Daoy (cell line): ENCODE measurements around the gene NAA16. TPM values are rescaled to one million over a fixed set of nuclear protein-coding genes. Genes with fewer than 3 reads are reported as not detected.
"Not testable (repeated sequence)": the region's sequence is repeated elsewhere in the genome, so short reads cannot be mapped to it uniquely, and the experiment has no call there.

Experiments used
- DNase-seq: peaks from one replicate; pipeline ENCODE4 v3.0.0-alpha.2; 2015; ENCODE audit warnings: low read depth
- total RNA-seq: library from RNA; depleted of rRNA; stranded (reverse); fragments of >200 nt; shearing (Covaris generic); gene quantifications from 2 replicates; pipeline ENCODE4 v1.2.3, GENCODE V29; 2014

NAA16 gene
- total RNA-seq, 1 experiment from 2014 or later, result 21.3 TPM

- not testable (repeated sequence) for DNase-seq
Observed at GRCh38 chr13:41356385-41356648, 45.2 kb downstream of the NAA16 start.

GRCh38 chr13:41356786-41357185 is 45.7 kb downstream of the NAA16 start:
- DNase-seq, result no peak

GRCh38 chr13:41361491-41361890 is 50.4 kb downstream of the NAA16 start:
- DNase-seq, result no peak

- no peak for DNase-seq
Observed at GRCh38 chr13:41364043-41364442, 53.0 kb downstream of the NAA16 start.

- DNase-seq, result no peak
Observed at GRCh38 chr13:41365631-41366030, 54.6 kb downstream of the NAA16 start.

GRCh38 chr13:41370736-41371135 is 59.7 kb downstream of the NAA16 start:
- DNase-seq, result no peak

- no peak for DNase-seq
Observed at GRCh38 chr13:41377446-41377845, 66.4 kb downstream of the NAA16 start.

- no peak for DNase-seq
Observed at GRCh38 chr13:41382431-41382830, 71.4 kb downstream of the NAA16 start.

GRCh38 chr13:41383386-41383785 is 72.3 kb downstream of the NAA16 start:
- no peak for DNase-seq

- no peak for DNase-seq
Observed at GRCh38 chr13:41384749-41385503, 73.9 kb downstream of the NAA16 start.

- no peak for DNase-seq
Observed at GRCh38 chr13:41386211-41386610, 75.1 kb downstream of the NAA16 start.

- no peak for DNase-seq
Observed at GRCh38 chr13:41387576-41387975, 76.5 kb downstream of the NAA16 start.

- no peak for DNase-seq
Observed at GRCh38 chr13:41388143-41388881, 77.2 kb downstream of the NAA16 start.

GRCh38 chr13:41389580-41389979 is 78.5 kb downstream of the NAA16 start:
- DNase-seq, result no peak

GRCh38 chr13:41394166-41394565 is 83.1 kb downstream of the NAA16 start:
- DNase-seq, result no peak

GRCh38 chr13:41398494-41399170 is 87.6 kb downstream of the NAA16 start:
- no peak for DNase-seq

GRCh38 chr13:41401366-41401765 is 90.3 kb downstream of the NAA16 start:
- peak; percentile 6 for DNase-seq

- no peak for DNase-seq
Observed at GRCh38 chr13:41402691-41403511, 91.8 kb downstream of the NAA16 start.

- no peak for DNase-seq
Observed at GRCh38 chr13:41403983-41404382, 92.9 kb downstream of the NAA16 start.

GRCh38 chr13:41405367-41405766 is 94.3 kb downstream of the NAA16 start:
- no peak for DNase-seq

- no peak for DNase-seq
Observed at GRCh38 chr13:41407380-41407779, 96.3 kb downstream of the NAA16 start.

GRCh38 chr13:41408121-41408520 is 97.1 kb downstream of the NAA16 start:
- no peak for DNase-seq
